ENCODE measurements around the gene SDSL.

Gene SDSL, protein sequence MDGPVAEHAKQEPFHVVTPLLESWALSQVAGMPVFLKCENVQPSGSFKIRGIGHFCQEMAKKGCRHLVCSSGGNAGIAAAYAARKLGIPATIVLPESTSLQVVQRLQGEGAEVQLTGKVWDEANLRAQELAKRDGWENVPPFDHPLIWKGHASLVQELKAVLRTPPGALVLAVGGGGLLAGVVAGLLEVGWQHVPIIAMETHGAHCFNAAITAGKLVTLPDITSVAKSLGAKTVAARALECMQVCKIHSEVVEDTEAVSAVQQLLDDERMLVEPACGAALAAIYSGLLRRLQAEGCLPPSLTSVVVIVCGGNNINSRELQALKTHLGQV

DNA sequence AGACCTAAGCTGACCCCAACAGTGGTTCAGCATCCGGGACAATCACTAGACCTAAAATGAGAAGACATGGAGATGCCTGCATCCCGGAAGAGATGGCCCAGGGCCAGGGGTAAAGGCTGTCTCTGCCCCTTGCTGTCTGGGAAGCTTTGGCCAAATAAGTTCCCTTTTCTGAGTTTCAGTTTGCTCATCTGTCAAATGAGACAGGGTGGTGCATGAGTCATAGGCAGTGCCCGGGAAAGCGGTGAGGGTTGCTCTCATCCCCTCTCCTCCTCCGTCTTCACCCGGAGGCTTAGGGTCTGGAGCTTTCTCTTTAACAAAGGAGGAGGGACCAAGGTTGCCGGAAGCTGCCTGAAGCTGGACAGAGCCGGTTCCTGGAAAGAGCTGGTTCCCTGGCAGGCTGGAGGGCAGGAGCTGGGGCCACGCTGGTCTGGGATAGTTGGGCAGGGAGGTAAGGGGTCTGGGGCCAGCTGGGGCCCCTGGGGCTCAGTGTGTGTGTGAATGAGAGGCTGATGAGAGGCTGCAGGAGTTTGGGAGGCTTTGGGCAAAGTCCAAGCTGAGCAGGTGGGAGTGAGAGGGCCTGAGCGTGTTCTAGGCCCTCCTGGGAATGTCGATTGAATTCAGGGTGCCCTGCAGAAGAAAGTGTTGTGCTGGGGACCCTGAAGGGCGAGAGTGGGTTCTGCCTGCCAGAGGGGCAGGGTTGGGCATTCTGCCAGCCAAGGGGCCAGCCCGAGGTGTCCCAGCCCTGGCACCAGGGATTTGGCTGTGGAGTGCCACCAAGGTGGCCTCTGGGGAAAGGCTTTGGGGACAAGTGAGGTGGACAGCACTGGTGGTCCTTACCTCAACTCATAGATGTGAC lies at the start of gene SDSL:
SDSL (plus strand) TSS at position 351 of the 856 bp plus-strand sequence. CDS start 5,603 bp downstream, outside the sequence.
- no peak for DNase-seq

DNA sequence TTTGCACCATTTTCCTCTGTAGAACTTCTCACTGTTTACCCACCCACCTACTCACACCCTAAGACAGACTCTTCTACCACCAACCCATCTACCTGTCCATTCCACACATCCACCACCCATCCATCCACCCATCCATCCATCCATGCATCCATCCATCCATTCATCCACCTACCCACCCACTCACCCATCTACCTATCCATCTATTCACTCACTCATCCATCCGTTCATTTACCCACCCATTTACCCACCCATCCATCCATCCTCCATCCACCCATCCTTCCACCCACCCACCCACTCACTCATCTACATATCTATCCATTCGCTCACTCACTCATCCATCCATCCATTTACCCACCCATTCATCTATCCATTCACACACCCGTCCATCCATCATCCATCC lies 48.7 kb upstream of the SDSL start:
- no peak for DNase-seq

DNA sequence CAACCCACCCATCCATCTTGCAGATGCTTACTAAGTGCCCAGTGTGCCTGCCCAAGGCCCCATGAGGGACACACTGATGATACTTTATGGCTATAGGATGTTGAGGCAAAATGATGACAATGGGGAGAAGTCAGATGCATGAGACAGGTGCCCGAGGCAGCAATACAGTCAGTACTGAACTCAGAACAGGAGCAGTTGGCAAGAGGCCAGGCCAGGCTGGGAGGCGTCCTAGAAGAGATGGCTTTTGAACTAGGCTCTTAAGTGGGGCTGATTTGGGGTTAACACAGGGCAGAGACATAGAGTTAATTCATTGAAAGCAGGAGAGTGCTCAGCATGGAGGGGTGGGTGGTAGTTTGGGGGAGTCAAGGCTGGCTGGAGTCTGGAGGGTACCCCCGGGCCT lies 48.2 kb upstream of the SDSL start:
- DNase-seq = no peak

DNA sequence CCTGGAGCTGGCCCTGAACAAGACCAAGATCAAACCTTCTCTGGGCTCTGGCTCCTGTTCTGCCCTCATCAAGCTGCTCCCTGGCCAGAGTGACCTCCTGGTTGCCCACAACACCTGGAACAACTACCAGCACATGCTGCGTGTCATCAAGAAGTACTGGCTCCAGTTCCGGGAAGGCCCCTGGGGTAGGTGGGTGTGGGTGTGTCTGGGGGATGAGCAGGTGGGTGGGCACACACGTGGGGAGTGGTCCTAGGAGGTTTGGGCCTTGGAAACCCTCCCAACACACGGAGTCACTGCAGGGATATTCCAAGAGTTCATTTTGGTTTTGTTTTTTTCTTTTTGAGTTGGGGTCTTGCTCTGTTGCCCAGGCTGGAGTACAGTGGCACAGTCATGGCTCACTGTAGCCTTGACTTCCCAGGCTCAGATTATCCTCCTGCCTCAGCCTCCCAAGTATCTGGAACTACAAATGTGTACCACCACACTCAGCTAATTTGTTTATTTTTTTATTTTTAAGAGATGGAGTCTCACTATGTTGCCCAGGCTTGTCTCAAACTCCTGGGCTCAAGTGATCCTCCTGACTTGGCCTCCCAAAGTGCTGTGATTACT lies 47.3 kb upstream of the SDSL start:
- no peak for DNase-seq

DNA sequence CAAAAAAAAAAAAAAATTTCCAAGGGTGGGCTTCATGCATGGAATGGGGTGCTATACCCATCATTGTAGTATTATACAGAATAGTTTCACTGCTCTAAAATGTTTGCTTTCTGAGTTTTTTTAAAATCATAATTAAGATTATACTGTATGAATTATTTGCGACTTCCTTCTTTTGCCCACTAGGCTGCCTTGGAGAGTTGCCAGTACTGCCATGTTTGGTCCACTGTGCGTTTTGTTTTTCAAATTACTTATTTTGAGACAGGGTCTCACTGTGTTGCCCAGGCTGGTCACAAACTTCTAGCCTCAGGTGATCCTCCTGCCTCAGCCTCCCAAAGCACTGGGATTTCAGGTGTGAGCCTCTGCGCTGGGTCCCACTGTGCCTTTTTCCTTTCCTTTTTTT lies 43.9 kb upstream of the SDSL start:
- no peak for DNase-seq

DNA sequence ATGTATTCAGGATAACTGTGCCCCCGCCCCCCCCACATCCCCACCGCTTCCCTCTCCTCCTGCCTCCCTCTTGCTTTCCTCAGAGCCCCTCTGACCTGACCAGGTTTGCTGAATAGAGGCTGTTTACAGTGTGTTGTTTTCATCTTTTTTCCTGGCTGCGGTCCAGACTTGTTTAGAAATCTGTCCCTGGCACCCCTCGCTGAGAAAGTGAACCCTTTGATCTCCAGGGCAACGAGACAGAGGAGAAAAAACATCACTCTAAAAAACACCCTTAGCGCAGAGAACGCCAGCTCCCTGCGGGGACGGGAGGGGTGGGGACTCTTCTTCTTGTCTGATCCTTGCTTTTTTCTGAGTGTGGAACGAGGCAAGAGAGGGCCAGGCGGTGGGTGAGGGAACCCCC lies 41.0 kb upstream of the SDSL start:
- no peak for DNase-seq

DNA sequence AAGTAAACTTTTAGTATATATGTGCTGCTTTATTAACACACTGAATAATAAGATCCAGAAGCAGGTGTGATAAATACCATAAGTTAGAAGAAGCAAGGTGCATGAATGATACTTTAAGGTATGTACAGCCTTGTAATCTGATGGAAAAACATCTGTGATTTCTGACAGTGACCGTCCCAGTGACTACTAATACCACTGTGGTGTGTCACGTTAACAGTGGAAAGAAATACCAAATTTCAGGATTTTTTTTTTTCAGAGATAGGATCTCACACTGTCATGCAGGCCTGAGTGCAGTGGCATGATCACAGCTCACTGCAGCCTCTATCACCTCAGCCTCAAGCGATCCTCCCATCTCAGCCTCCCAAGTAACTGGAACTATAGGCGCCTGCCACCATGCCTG lies 40.0 kb upstream of the SDSL start:
- DNase-seq = no peak

DNA sequence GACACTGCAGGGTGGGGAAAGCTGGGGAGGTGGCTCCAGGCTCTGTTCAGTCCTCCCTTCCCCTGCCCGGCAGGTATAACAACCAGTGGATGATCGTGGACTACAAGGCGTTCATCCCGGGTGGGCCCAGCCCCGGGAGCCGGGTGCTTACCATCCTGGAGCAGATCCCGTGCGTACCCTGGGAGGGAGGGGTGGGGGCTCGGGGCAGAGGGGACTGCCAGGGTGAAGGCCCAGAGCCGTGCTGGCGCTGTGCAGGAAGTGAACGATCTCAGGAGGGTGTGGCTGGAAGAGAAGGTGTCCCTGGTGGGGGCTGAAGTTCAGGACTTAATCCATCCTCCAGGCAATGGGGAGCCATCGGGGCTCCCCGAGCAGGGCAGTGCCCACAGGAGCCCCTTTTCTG lies 37.4 kb upstream of the SDSL start:
- no peak for DNase-seq

DNA sequence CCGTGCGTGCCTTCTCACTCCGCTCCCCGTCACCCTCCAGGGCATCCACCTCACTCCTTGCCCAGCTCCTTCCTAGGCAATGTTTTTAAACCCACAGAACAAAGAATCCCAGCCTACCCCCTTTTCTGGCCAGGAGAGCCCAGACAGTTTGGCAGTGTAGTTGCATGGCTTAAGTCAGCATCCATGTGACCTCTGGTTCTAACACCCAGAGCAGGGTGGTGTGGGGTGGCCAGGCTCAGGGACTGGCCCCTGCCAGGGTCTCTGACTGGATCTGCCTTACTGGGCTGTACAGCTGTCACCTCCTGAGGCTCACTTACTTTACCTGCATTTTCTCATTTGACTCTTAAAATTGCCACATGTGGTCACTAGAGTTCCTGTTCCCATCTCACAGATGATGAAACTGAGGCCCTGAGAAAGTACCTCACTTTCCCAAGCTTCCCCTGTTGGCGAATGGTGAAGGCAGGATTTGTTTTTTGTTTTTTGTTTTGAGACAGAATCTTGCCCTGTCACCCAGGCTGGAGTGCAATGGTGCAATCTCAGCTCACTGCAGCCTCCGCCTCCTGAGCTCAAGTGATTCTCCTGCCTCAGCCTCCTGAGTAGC lies 36.8 kb upstream of the SDSL start:
- DNase-seq = no peak

DNA sequence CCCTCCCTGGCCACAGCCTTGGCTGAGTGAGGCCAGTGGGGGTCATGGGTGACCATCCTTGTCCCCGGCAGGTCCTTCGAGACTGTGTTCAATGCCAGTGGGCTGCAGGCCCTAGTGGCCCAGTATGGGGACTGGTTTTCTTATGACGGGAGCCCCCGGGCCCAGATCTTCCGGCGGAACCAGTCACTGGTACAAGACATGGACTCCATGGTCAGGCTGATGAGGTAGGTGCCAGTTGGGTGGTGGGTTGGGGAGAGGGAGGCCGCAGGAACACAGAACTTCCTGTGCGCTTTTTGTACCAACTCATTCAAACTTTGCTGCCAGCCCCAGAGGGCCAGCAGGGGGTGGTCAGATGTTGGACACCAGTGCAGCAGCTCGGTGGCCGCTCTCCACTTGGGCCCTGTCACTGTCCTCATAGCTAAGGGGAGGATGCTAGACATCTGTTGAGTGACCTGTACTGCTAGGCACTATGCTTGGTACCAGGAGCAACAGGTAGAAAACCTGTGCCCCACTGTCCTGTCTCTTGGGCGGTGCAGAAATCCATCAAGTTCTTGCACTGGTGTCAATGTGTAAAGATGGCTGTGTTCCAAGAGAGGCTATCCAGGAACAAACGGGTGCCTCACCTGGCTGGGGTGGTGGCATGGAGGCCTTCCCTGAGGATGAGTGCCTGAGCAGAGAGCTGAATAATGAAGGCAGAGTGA lies 35.2 kb upstream of the SDSL start:
- DNase-seq = no peak

DNA sequence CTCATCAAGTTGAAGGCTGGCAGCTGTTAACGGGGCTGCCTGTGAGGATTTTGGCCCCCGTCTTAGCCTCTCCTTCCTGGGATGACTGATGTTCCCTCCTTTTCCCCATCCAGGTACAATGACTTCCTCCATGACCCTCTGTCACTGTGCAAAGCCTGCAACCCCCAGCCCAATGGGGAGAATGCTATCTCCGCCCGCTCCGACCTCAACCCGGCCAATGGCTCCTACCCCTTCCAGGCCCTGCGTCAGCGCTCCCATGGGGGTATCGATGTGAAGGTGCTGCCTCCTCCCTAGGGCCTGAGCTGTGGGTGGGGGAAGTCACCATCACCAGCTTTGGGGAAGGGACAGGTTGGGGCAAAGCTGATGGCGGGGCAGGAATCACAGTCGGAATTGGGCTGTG lies 34.5 kb upstream of the SDSL start:
- DNase-seq = no peak

DNA sequence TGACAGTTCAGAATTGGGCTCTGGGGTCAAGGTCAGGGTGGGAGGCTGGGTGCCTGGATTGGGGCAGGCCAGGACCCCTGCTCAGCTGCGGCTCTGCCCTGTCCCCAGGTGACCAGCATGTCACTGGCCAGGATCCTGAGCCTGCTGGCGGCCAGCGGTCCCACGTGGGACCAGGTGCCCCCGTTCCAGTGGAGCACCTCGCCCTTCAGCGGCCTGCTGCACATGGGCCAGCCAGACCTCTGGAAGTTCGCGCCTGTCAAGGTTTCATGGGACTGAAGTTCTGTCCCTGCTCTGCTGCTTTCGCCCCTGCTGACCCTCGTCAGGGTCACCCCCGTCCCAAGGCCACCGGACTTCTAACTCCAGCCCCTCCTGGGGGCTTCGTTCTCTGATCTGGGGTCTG lies 33.8 kb upstream of the SDSL start:
- no peak for DNase-seq

DNA sequence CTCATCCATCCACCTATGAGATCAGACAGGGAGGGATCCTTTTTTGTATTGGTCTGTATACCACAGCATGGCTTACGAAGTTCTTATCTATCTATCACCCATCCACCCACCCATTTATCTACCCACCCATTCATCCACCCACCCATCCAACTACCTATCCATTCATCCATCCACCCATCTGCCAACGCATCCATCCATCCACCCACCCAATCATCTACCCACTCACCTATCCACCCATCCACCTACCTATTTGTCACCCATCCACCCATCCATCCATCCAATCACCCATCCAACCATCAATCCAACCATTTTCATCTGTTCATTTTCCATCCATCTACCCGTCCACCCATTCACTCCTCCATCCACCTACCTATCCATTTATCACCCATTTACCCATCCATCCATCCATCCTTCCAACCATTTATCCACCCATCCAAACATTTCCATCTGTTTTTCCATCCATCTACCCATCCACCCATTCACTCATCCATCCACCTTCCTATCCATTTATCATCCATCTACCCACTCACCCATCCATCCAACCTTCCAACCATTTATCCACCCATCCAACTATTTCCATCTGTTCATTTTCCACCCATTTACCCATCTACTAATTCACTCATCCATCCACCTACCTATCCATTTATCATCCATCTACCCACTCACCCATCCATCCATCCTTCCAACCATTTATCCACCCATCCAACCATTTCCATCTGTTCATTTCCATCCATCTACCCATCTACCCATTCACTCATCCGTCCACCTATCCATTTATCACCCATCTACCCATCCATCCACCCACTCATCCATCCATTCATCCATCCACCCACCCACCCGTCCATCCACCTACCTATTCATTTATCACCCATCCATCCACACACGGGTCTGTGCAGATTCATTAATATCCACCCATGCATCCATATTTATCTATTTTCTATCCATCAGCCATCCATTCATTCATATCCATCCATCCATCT lies 31.8 kb upstream of the SDSL start:
- DNase-seq = no peak

DNA sequence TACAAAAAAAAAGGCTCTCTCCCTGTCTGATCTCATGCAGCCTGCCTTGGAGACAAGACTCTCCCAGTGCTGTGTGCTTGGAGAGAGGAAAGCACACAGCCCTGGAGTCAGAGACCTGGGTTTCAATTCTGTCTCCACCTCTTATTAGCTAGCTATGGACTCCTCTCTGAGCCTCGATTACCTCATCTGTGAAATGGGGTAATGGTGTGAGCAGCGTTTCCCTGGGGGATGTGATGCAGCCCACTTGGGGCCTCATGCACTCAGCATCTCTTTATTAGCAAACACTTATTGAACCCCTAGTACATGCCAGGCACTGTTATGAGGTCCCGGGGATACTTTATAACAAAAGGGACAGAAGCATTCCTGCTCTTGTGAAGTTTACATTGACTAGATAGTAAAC lies 31.0 kb upstream of the SDSL start:
- no peak for DNase-seq

DNA sequence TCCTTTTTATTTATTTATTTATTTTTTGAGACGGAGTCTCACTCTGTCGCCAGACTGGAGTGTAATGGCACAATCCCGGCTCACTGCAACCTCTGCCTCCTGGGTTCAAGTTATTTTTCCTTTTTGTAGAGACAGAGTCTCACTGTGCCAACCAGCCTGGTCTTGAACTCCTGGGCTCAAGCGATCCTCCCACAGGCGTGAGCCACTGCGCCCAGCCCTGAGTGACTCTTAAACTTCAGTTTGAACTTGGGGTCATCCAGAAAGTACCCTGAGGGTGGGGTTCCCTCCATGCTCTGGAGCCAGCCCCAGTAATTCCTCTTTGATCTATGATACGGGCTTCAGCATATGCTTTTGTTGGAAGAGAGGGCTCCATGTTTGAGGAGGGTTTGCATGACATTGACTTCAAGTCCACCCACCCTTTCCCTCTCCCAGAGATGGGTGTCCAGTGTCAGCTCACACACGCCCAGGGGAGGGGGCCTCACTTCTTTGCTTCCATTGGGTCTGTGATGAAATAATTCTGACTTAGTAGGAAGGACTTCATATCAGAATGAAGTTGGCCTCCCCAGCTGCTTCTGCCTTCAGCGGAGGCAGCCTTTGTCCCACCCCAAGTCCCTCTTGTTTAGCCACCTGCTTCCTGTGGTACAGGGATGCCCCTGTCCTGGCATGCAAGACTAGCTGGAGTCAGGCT lies 30.4 kb upstream of the SDSL start:
- no peak for DNase-seq

DNA sequence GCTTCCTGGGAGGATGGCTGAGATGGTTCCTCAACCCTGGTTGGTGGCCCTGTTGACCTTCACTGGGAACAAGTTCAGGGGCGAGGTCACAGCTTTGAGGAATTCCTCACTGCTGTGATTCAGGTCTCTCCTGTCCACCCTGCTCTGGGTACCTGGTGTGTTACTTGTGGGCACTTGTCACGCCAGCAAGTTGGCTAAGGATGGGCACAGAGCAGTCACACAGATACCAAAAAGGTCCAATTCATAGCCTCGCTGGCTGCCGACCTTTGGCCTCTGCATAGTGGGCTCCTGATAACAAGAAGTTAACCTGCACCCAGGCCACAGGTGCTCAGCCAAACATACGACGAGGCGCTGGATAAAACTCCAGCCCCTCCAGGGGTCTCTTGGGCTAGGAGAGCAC lies 29.7 kb upstream of the SDSL start:
- DNase-seq = no peak

DNA sequence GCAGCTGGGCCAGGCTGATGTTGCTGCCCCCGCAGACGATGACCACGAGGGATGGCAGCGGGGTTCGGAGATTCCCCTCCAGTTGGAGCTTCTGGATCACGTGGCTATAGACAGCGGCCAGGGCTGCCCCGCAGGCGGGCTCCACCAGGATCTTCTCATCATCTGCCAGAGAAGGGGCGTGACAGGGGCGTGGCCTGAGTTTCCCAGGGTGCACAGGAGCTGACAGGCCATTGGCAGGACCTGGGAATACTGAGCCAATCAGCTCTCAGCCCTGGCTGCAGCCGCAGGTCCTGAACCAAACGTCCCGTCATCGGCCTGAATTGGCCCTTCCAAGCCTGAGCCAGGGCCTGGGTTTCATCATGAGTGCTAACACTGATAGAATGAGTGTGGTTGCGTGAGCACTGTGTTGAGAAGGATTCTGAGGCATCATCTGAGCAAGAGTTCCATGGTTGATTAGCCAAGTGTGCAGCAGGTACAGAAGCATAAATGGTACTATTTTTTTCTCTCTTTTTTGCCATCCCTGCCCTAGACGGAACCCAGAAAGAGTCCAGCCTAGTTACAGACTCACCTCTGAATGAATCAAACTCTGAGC lies 29.1 kb upstream of the SDSL start:
- no peak for DNase-seq

DNA sequence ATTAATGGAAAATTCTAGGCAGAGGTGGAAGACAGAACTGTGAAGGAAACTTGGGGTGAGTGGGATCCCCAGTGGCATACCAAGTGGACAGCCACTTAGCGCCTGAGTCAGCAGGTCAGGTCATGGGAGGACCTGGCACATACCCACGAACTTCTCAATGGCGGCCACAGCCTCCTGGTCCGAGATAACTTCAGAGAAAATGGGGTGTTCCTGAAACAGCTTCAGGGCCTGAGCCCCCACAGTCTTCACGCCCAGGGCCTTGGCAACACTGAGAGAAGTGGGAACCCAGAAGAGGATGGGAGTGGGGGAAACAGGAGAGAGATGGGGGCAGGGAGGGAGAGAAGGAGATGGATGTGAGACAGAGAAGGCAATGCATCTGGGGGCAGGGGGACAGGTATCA lies 28.4 kb upstream of the SDSL start:
- DNase-seq = no peak

DNA sequence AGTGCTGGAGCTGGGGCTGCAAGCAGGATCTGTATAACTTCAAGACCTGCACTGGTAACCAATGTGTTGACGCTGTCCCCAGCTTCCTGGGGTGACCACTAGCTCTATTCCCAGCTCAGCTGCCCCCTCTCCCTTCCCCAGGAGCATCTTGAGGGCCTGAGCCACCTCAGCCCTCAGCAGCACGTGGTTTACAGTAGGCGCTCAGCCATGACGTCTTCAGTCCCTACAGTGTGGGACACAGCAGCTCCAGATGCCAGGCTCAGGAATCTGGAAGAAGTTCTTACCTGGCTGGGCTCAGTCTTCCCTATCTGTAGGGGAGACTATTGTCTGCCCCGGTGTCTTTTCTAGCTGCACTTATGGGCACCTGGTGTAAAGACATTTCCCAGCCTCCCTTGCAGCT lies 27.1 kb upstream of the SDSL start:
- no peak for DNase-seq

DNA sequence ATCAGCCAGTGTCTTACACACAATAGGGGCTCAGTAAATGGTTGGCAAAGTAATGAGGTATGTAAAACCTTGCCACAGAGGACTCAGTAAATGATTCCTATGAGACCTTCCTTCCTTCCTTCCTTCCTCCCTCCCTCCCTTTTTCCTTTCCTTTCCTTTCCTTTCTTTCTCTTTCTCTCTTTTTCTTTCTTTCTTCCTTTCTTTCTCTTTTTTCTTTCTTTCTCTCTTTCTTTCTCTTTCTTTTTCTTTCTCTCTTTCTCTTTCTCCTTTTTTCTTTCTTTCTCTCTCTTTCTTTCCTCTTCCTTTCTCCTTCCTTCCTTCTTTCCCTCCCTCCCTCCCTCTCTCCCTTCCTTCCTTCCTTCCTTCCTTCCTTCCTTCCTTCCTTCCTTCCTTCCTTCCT lies 26.0 kb upstream of the SDSL start:
- DNase-seq = no peak

All from activated effector memory CD4-positive, alpha-beta T cell treated with Interleukin-2 at 50 U/mL for 16 hours (primary cell).